Suprapubic skin (tissue), 4 donors: ENCODE data around the gene SEMA3A.

Source experiments
- CTCF ChIP-seq, 2 donors: fragments of 200-600 bp in 1 of 2; fragments of 450-650 bp in 1 of 2; sonication (generic) in 1 of 2; IDR thresholded peaks; one replicate each; pipeline ENCODE4 v1.5.1; 2016 to 2019; ENCODE audit warnings: antibody characterized with exemption in 2 of 2, mild to moderate bottlenecking in 1 of 2, moderate library complexity in 1 of 2
- EP300 ChIP-seq: sonication (generic); formaldehyde crosslinking; IDR thresholded peaks from one replicate; pipeline ENCODE4 v1.6.1; 2017; ENCODE audit warnings: antibody characterized with exemption
- POLR2A ChIP-seq, 2 donors: fragments of 450-650 bp; IDR thresholded peaks; one replicate each; pipeline ENCODE4 v1.6.1; 2017; ENCODE audit warnings: antibody characterized with exemption in 2 of 2, mild to moderate bottlenecking in 2 of 2, moderate library complexity in 2 of 2
- POLR2AphosphoS5 ChIP-seq, 3 donors: sonication (generic); formaldehyde crosslinking; IDR thresholded peaks; one replicate each; pipeline ENCODE4 v1.6.1; 2017; ENCODE audit warnings: antibody characterized with exemption in 3 of 3

GRCh38 chr7:84113906-84114850 is 80.4 kb downstream of the SEMA3A start:
- no peak for TF ChIP-seq CTCF (IDR thresholded peaks at IDR 0.05)
- TF ChIP-seq POLR2AphosphoS5 (IDR thresholded peaks at IDR 0.05), result no peak
- no peak for TF ChIP-seq POLR2A (IDR thresholded peaks at IDR 0.05)
- no peak for TF ChIP-seq EP300
